Neuronal stem cell (in vitro differentiated cells): Measurements from ENCODE around the gene IPCEF1.
A peak's percentile ranks its signal among the peaks of the same experiment; 100 is the strongest.

Source experiments
- DNase-seq: peaks from one replicate; pipeline ENCODE4 v3.0.0-alpha.2; 2013; ENCODE audit warnings: low spot score
- H2AFZ ChIP-seq: one replicate; pipeline ENCODE4 v1.6.1; 2013; ENCODE audit warnings: mild to moderate bottlenecking, low read length, inconsistent platforms
- H2AK5ac ChIP-seq: 2 replicates; pipeline ENCODE4 v1.6.1; 2013; ENCODE audit warnings: low read depth, mild to moderate bottlenecking, inconsistent platforms, low read length, moderate library complexity, mixed read lengths
- H2BK120ac ChIP-seq: 2 replicates; pipeline ENCODE4 v1.6.1; 2013; ENCODE audit warnings: low read depth, mild to moderate bottlenecking, inconsistent platforms, low read length, moderate library complexity, mixed read lengths
- H2BK12ac ChIP-seq: one replicate; pipeline ENCODE4 v1.6.1; 2013; ENCODE audit warnings: low read length, inconsistent platforms
- H2BK15ac ChIP-seq: 2 replicates; pipeline ENCODE4 v1.6.1; 2013; ENCODE audit warnings: mild to moderate bottlenecking, low read length, inconsistent platforms, mixed read lengths
- H2BK5ac ChIP-seq: one replicate; pipeline ENCODE4 v1.6.1; 2013; ENCODE audit warnings: inconsistent platforms, mild to moderate bottlenecking, low read length, moderate library complexity
- H3K14ac ChIP-seq: one replicate; pipeline ENCODE4 v1.6.1; 2013; ENCODE audit warnings: low read length, inconsistent platforms
- H3K18ac ChIP-seq: 2 replicates; pipeline ENCODE4 v1.6.1; 2013; ENCODE audit warnings: low read length, inconsistent platforms
- H3K23ac ChIP-seq: 2 replicates; pipeline ENCODE4 v1.6.1; 2013; ENCODE audit warnings: low read depth, mild to moderate bottlenecking, mixed read lengths, low read length, inconsistent platforms; ENCODE audit not compliant: poor library complexity
- H3K27ac ChIP-seq: replicated peaks from 3 replicates; pipeline ENCODE4 v1.5.1; 2013; ENCODE audit warnings: low read length, inconsistent platforms
- H3K27me3 ChIP-seq, 3 experiments: 2 replicates each; pipeline ENCODE4 v1.6.1; 2013; ENCODE audit warnings: low read length in 3 of 3, mild to moderate bottlenecking in 2 of 3, inconsistent platforms in 1 of 3, low read depth in 1 of 3, mixed read lengths in 1 of 3, moderate library complexity in 1 of 3; ENCODE audit not compliant: control insufficient read depth in 3 of 3, insufficient read depth in 3 of 3
- H3K36me3 ChIP-seq, 2 donors: replicated peaks in 1 of 2; 2 replicates each; pipeline ENCODE4 v1.6.1; 2013; ENCODE audit warnings: low read length in 2 of 2; ENCODE audit not compliant: control insufficient read depth in 2 of 2, insufficient read depth in 2 of 2
- H3K4ac ChIP-seq: 2 replicates; pipeline ENCODE4 v1.6.1; 2013; ENCODE audit warnings: inconsistent platforms, mild to moderate bottlenecking, low read length, moderate library complexity
- H3K4me1 ChIP-seq, 2 donors: 1 replicate in 1 of 2; 2 replicates in 1 of 2; pipeline ENCODE4 v1.6.1; 2013; ENCODE audit warnings: low read length in 2 of 2, low read depth in 1 of 2; ENCODE audit not compliant: control insufficient read depth in 2 of 2, insufficient read depth in 1 of 2
- H3K4me2 ChIP-seq: one replicate; pipeline ENCODE4 v1.6.1; 2013; ENCODE audit warnings: mild to moderate bottlenecking, low read length, inconsistent platforms; ENCODE audit not compliant: insufficient read depth, poor library complexity, severe bottlenecking
- H3K4me3 ChIP-seq, 2 donors: 2 replicates each; pipeline ENCODE4 v1.5.1; 2013; ENCODE audit warnings: low read length in 2 of 2, mild to moderate bottlenecking in 2 of 2, inconsistent platforms in 1 of 2, moderate library complexity in 1 of 2
- H3K79me1 ChIP-seq: one replicate; pipeline ENCODE4 v1.6.1; 2013; ENCODE audit warnings: low read depth, mild to moderate bottlenecking, inconsistent platforms, low read length, moderate library complexity
- H3K9ac ChIP-seq: one replicate; pipeline ENCODE4 v1.6.1; 2013; ENCODE audit warnings: mild to moderate bottlenecking, low read depth, low read length, inconsistent platforms; ENCODE audit not compliant: poor library complexity
- H3K9me3 ChIP-seq, 2 donors: replicated peaks in 1 of 2; 2 replicates each; pipeline versions ENCODE3 to v1.6.1; 2013; ENCODE audit warnings: low read length in 2 of 2, mild to moderate bottlenecking in 2 of 2, inconsistent platforms in 1 of 2, low read depth in 1 of 2, mixed read lengths in 1 of 2, moderate library complexity in 1 of 2; ENCODE audit not compliant: control insufficient read depth in 2 of 2, insufficient read depth in 1 of 2
- H4K8ac ChIP-seq: one replicate; pipeline ENCODE4 v1.6.1; 2013; ENCODE audit warnings: low read depth, mild to moderate bottlenecking, inconsistent platforms, low read length, moderate library complexity
- H4K91ac ChIP-seq: one replicate; pipeline ENCODE4 v1.6.1; 2013; ENCODE audit warnings: low read length, low read depth, mild to moderate bottlenecking, inconsistent platforms; ENCODE audit not compliant: poor library complexity
- WGBS, 2 donors: extraction: QIAGEN DNeasy Blood & Tissue Kit; methylation state at CpG; one replicate each; pipeline ENCODE4 v1.1.7; 2013; ENCODE audit warnings: missing lambda C conversion rate in 2 of 2, mixed read lengths in 1 of 2; ENCODE audit not compliant: insufficient read length in 2 of 2, insufficient replicate concordance in 1 of 2; ENCODE audit errors: extremely low coverage in 2 of 2; 5-methylcytosine and 5-hydroxymethylcytosine counted together

IPCEF1 gene

GRCh38 chr6:154276810-154277628, 79.6 kb downstream of the IPCEF1 start:
- Histone ChIP-seq H4K8ac (no peak overlapping the region), H2BK120ac (no peak overlapping the region), H3K9me3 (no peaks in the 10 kb centered on the region), H3K14ac (no peak overlapping the region), H3K18ac (no peak overlapping the region), H3K4me2 (no peak overlapping the region), H2BK5ac (no peak overlapping the region), H3K9ac (no peak overlapping the region), H3K79me1 (no peaks in the 10 kb centered on the region), H3K4ac (no peak overlapping the region), H2BK12ac (no peak overlapping the region), H3K23ac (no peak overlapping the region), H2AK5ac (no peak overlapping the region), H2BK15ac (no peak overlapping the region), H2AFZ (no peak overlapping the region), H3K4me3 (no peak overlapping the region), H3K36me3 (no peaks in the 10 kb centered on the region), H3K27me3 (no peaks in the 10 kb centered on the region), H3K27ac (no peak overlapping the region), H4K91ac (no peak overlapping the region), H3K4me1 (peaks cover 0 to 1% of the 10 kb centered on the region in 2 donors)
- WGBS, 2 donors: no CpG with 5 or more reads among the region's 11 CpGs
- no peak for DNase-seq

GRCh38 chr6:154274168-154274567, 82.4 kb downstream of the IPCEF1 start:
- Histone ChIP-seq H3K14ac (no peak overlapping the region), H3K18ac (no peak overlapping the region), H3K36me3 (no peaks in the 10 kb centered on the region), H3K9ac (no peak overlapping the region), H3K4me2 (no peak overlapping the region), H3K23ac (no peak overlapping the region), H3K4me1 (peaks cover 0 to 1% of the 10 kb centered on the region in 2 donors), H3K4me3 (no peak overlapping the region), H4K8ac (no peak overlapping the region), H3K27me3 (no peaks in the 10 kb centered on the region), H2BK120ac (no peak overlapping the region), H2AFZ (no peak overlapping the region), H2BK12ac (no peak overlapping the region), H3K79me1 (no peaks in the 10 kb centered on the region), H3K4ac (no peak overlapping the region), H2BK15ac (no peak overlapping the region), H3K27ac (no peak overlapping the region), H4K91ac (no peak overlapping the region), H2BK5ac (no peak overlapping the region), H3K9me3 (no peaks in the 10 kb centered on the region), H2AK5ac (no peak overlapping the region)
- WGBS, 2 donors: no CpG with 5 or more reads among the region's 2 CpGs
- DNase-seq: no peak

- Histone ChIP-seq H3K4me2 (no peak overlapping the region), H2BK15ac (no peak overlapping the region), H3K18ac (no peak overlapping the region), H2BK12ac (no peak overlapping the region), H3K4ac (no peak overlapping the region), H3K27me3 (no peaks in the 10 kb centered on the region), H4K91ac (no peak overlapping the region), H3K9me3 (peaks cover 0 to 2% of the 10 kb centered on the region in 2 donors), H3K4me3 (no peak overlapping the region), H3K79me1 (no peaks in the 10 kb centered on the region), H2BK5ac (no peak overlapping the region), H3K4me1 (peaks cover 0 to 1% of the 10 kb centered on the region in 2 donors), H3K27ac (no peak overlapping the region), H3K23ac (no peak overlapping the region), H2AK5ac (no peak overlapping the region), H2BK120ac (no peak overlapping the region), H4K8ac (no peak overlapping the region), H3K14ac (no peak overlapping the region), H2AFZ (no peak overlapping the region), H3K9ac (no peak overlapping the region), H3K36me3 (no peaks in the 10 kb centered on the region)
- no peak for DNase-seq
- WGBS, 2 donors: no CpG with 5 or more reads among the region's 3 CpGs
Measured at GRCh38 chr6:154268486-154268885, 88.1 kb downstream of the IPCEF1 start.

- no peak for DNase-seq
- WGBS, 2 donors: no CpG with 5 or more reads among the region's 3 CpGs
- Histone ChIP-seq H2BK5ac (peak overlapping the region; percentile 5), H3K4me2 (no peak overlapping the region), H4K91ac (no peak overlapping the region), H3K36me3 (no peaks in the 10 kb centered on the region), H2AFZ (no peak overlapping the region), H3K4me1 (no peaks in the 10 kb centered on the region), H3K27me3 (no peaks in the 10 kb centered on the region), H4K8ac (no peak overlapping the region), H3K9ac (no peak overlapping the region), H2BK15ac (no peak overlapping the region), H3K4ac (no peak overlapping the region), H3K27ac (no peak overlapping the region), H3K18ac (no peak overlapping the region), H2AK5ac (no peak overlapping the region), H3K4me3 (no peak overlapping the region), H3K23ac (no peak overlapping the region), H2BK120ac (no peak overlapping the region), H3K14ac (no peak overlapping the region), H3K79me1 (no peaks in the 10 kb centered on the region), H2BK12ac (no peak overlapping the region), H3K9me3 (peaks cover 0 to 2% of the 10 kb centered on the region in 2 donors)
Measured at GRCh38 chr6:154267508-154268106, 89.0 kb downstream of the IPCEF1 start.
